ENCODE results near the gene NEURL4. TPM values are rescaled to one million over a fixed set of nuclear protein-coding genes. Genes with fewer than 3 reads are reported as not detected.

NEURL4 gene
- total RNA-seq, 1 donor from 2014 or later = 28.0 TPM

DNA sequence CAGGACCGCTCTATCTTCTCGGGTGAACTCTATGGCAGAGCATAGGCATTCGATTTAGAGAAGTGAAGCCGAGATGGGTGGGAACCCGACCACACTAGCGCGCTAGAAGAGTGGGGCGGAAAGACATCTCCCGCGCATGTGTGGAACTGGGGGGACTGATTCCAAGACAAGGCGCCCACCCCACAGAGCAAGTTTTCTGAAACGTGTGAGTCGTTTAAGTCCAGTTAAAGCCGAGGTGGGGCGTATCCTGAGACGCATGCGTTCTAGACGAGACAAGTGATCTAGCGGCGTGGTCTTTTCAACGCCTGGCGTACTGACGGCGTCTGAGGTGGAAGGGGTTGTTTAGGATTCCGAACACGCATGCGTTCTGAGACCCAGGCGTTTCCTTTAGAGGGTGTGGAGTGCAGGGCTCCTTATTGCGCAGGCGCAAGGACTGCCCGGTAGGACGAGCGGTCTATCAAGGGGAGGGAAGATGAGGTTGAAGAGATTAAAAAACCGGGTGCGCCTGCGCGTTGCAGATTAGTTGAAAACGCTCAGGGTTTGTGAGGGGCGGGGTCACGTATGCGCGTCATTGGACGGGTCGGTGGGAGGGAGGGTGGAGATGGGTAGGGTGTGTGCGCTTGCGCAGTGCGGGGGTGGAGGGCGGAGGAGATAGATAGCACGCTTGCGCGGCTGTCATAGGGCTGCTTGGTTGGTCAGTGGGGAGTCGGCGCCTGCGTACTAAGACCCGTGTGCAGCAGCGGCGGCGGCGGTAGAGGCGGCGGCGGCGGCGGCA, 22.0 kb downstream of the NEURL4 start, which contains the start of gene EIF5A:
Gene EIF5A, plus strand, starts transcription at position 718 of the 775 bp plus-strand sequence. CDS start 2,008 bp downstream, outside the sequence.
- peak; percentile 100 for DNase-seq (ENCODE audit: low spot score)
- H3K27me3 Mint-ChIP-seq (ENCODE audit: low read depth) = no peaks in the 10 kb centered on the region

DNA sequence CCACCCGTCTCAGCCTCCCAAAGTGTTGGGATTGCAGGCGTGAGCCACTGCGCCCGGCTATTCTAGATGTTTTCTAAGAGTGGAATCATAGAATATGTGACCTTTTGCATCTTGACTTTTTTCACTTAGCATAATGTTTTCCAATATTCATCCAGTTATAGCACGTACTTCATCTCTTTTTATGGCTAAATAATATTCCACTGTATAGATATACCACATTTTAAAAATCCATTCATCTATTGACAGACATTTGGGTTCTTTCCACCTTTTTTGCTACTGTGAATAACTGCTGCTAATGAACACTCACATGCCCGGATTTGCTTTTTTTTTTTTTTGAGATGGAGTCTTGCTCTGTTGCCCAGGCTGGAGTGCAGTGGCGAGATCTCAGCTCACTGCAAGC, 25.0 kb downstream of the NEURL4 start:
- Mint-ChIP-seq H3K4me1 (ENCODE audit: low read depth) (peaks cover 10% of the 10 kb centered on the region), H3K4me3 (ENCODE audit: unreplicated experiment) (no peak overlapping the region), H3K27ac (ENCODE audit: unreplicated experiment) (no peak overlapping the region), H3K27me3 (ENCODE audit: low read depth) (peaks cover 4% of the 10 kb centered on the region), H3K9me3 (ENCODE audit: low read depth) (no peaks in the 10 kb centered on the region), H3K36me3 (ENCODE audit: low read depth) (peaks cover 2% of the 10 kb centered on the region)
- TF ChIP-seq, protein P1, sequence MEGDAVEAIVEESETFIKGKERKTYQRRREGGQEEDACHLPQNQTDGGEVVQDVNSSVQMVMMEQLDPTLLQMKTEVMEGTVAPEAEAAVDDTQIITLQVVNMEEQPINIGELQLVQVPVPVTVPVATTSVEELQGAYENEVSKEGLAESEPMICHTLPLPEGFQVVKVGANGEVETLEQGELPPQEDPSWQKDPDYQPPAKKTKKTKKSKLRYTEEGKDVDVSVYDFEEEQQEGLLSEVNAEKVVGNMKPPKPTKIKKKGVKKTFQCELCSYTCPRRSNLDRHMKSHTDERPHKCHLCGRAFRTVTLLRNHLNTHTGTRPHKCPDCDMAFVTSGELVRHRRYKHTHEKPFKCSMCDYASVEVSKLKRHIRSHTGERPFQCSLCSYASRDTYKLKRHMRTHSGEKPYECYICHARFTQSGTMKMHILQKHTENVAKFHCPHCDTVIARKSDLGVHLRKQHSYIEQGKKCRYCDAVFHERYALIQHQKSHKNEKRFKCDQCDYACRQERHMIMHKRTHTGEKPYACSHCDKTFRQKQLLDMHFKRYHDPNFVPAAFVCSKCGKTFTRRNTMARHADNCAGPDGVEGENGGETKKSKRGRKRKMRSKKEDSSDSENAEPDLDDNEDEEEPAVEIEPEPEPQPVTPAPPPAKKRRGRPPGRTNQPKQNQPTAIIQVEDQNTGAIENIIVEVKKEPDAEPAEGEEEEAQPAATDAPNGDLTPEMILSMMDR (IDR thresholded peaks at IDR 0.05) = no peak
- no peak for DNase-seq (ENCODE audit: low spot score)

More for the DNA sequence above, 22.0 kb downstream of the NEURL4 start, which contains the start of gene EIF5A:
- peaks cover 27% of the 10 kb centered on the region for H3K4me1 Mint-ChIP-seq (ENCODE audit: low read depth)
- H3K4me3 Mint-ChIP-seq (ENCODE audit: unreplicated experiment) = peak within 1 kb of the TSS; percentile 85
- TF ChIP-seq, protein P1 (IDR thresholded peaks at IDR 0.05) = no peak
- H3K36me3 Mint-ChIP-seq (ENCODE audit: low read depth) = peaks cover 24% of the 10 kb centered on the region
- H3K27ac Mint-ChIP-seq (ENCODE audit: unreplicated experiment) = peak within 1 kb of the TSS; percentile 95
- no peaks in the 10 kb centered on the region for H3K9me3 Mint-ChIP-seq (ENCODE audit: low read depth)

DNA sequence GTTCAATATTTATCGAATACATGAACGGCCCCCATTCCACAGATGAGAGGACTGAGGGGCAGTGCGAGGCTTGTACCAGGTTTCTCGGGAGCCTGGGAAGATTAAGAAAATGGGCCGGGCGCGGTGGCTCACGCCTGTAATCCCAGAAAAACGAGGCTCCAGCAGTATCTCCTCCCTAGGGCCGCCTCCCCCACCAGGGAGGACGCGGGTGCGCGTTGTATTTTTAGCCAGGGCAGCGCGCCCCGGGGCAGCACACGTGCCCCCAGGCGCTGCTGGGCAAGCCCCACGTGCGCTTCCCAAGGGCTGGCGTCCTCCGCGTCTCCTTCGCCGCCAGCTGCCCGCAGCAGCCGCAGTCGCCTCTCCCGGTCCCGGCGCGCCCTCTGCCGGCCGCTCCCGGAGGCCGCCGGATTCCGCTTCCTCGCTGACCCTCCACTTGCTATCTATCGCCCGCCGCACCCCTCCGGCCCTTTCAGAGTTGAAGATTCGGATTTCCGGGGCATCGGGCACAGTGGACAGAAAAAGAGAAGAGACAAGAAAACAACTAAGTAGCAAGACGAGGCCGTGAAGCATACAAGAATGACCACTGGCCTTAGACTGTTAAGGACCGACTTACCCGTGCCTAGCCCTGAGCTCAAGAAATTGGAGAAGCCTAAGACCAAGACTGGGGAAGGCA, 32.8 kb downstream of the NEURL4 start:
- DNase-seq (ENCODE audit: low spot score) = peak; percentile 94
- H3K36me3 Mint-ChIP-seq (ENCODE audit: low read depth) = no peaks in the 10 kb centered on the region
- no peak overlapping the region for H3K27ac Mint-ChIP-seq (ENCODE audit: unreplicated experiment)
- peaks cover 22% of the 10 kb centered on the region for H3K4me1 Mint-ChIP-seq (ENCODE audit: low read depth)
- no peaks in the 10 kb centered on the region for H3K9me3 Mint-ChIP-seq (ENCODE audit: low read depth)
- H3K4me3 Mint-ChIP-seq (ENCODE audit: unreplicated experiment) = peak overlapping the region; percentile 44
- H3K27me3 Mint-ChIP-seq (ENCODE audit: low read depth) = peaks cover 15% of the 10 kb centered on the region
- TF ChIP-seq, protein P1 (IDR thresholded peaks at IDR 0.05) = peak; percentile 96

DNA sequence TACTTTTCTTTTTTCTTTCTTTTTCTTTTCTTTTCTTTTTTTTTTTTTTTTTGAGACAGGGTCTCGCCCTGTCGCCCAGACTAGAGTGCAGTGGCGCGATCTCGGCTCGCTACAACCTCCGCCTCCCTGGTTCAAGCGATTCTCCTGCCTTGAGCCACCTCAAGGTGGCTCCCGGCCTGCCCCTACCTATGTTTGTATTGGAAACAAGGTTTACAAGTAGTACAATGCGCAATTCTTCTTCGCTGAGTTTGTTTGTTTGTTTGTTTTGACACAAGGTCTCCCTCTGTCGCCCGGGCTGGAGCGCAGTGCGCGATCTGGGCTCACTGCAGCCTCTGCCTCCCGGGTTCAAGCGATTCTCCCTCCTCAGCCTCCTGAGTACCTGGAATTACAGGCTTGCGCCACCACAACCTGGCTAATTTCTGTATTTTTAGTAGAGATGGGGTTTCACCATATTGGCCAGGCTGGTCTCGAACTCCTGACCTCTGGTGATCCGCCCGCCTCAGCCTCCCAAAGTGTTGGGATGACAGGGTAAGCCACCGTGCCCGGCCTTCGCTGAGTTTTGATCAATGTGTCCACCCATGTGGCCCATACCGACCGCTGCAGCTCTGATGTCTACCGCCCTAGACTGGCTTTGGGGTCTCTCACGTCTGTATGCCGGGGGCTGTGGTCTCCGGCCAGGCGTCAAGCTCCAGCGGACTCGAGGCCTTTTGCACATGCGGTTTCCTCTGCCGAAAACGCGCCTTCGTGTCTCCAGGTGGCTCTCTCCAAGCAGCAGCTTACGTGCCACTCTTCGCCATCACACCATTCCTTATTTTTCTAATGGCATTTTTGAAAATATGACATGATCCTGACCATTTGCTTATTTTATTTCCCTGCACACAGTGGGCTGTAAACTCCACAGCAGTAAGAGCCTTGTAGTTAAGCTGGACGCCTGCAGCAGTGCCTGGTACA, 33.6 kb downstream of the NEURL4 start:
- H3K4me1 Mint-ChIP-seq (ENCODE audit: low read depth) = peaks cover 22% of the 10 kb centered on the region
- peak overlapping the region; percentile 55 for H3K4me3 Mint-ChIP-seq (ENCODE audit: unreplicated experiment)
- H3K36me3 Mint-ChIP-seq (ENCODE audit: low read depth) = no peaks in the 10 kb centered on the region
- TF ChIP-seq, protein P1 (IDR thresholded peaks at IDR 0.05) = no peak
- no peaks in the 10 kb centered on the region for H3K9me3 Mint-ChIP-seq (ENCODE audit: low read depth)
- no peak overlapping the region for H3K27ac Mint-ChIP-seq (ENCODE audit: unreplicated experiment)
- peaks cover 22% of the 10 kb centered on the region for H3K27me3 Mint-ChIP-seq (ENCODE audit: low read depth)
- no peak for DNase-seq (ENCODE audit: low spot score)

All from chondrocyte (in vitro differentiated cells).